ENCODE measurements around the gene SAPCD2. TPM values are rescaled to one million over a fixed set of nuclear protein-coding genes. Genes with fewer than 3 reads are reported as not detected.

Gene SAPCD2
- total RNA-seq, 8 experiments from 2014 or later: 0.31 to 12.5 (median 6.4) TPM

DNA sequence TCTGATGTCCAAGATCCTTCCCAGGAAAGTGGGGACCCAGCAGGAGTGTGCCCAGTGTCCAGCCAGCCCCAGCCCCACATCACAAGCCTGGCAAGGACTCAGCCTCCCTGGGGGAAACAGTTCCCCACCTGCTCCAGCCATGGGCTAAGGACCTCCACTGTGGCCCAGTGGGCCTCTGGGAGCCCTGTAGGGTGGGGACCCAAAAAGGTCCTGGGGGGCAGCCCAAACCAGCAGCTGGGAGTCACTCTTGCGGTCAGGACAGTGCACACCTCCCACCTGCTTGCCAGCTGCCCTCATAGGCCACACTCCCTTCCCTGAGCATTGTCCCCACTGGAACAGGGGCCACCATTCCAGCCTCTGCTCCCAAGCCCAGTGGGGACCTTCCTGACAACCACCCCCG lies 44.0 kb downstream of the SAPCD2 start:
- no peak overlapping the region for H3K27ac ChIP-seq
- H3K4me1 ChIP-seq (replicated peaks in 1 of 2): peaks cover 36 to 38% of the 10 kb centered on the region in 2 donors
- no peak for ATAC-seq (replicated peaks in 6 of 8)
- in situ Hi-C loops (cut with MboI; ENCODE audit: low pct_unique_long_range_greater_than_20kb in 2 of 9, low sequenced_read_pairs in 9 of 9, unreplicated experiment in 9 of 9): loop anchor here in 7 of 9 experiments (25.0 kb wide), 1 partner anchor 239 kb away; the partner anchor contains the start of genes CCDC183 (in 7 of the 7) and TMEM141 (in 7 of the 7)
- H3K4me3 ChIP-seq: no peak overlapping the region
- 80% methylated on average over 1 of the region's 2 CpGs; no CpG with 5 or more reads in 9 of the 10 experiments for WGBS, 10 experiments

DNA sequence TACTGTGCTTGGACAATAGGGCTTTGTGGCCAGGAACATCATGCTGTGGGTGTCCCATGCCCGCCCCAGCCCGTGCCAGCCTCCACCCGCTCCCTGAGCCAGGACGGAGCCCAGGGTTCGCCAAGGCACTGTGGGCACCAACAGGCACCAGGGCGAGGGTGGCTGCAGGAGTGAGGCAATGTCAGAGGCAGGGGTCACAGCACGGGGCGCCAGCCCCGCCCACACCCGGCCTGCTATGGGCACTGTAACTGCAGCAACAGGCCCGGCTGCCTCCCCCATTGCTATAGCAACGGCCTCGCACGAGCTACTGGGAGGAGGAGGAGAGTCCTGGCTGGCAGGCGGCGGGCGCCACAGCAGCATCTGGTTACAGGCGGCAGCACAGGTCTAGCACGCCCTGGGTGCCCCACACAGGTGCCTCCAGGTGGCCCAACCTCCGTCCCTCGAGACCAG lies 44.8 kb downstream of the SAPCD2 start:
- in situ Hi-C loops (cut with MboI; ENCODE audit: low pct_unique_long_range_greater_than_20kb in 2 of 9, low sequenced_read_pairs in 9 of 9, unreplicated experiment in 9 of 9): loop anchor here in 7 of 9 experiments (25.0 kb wide), 1 partner anchor 238 kb away; the partner anchor contains the start of genes CCDC183 (in 7 of the 7) and TMEM141 (in 7 of the 7)
- ATAC-seq (replicated peaks in 6 of 8): peak in 5 of 8 experiments; percentile 30 to 44 (median 33)

DNA sequence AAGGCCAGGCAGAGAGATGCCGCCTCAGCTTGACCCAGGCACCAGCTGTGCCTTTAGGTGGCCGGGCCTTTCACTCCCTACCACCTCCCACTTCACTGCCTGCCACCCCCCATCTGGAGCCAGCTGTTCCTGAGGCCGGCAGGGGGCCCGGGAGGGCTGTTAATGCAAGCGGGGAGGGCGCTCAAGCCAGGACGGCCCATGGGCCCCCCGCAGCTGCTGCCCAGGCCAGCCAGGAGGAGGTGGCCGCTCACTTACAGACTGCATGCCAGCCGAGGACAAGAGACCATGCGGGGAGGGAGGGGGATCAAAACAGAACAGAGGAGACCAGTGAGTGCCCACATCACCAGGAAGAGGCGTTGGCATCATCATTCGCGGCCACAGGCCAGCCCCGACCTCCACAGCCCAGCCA lies 46.8 kb downstream of the SAPCD2 start:
- Histone ChIP-seq H3K4me3 (no peak overlapping the region), H3K4me1 (replicated peaks in 1 of 2) (peaks cover 26 to 27% of the 10 kb centered on the region in 2 donors), H3K27ac (no peak overlapping the region)
- no peak for ATAC-seq (replicated peaks in 6 of 8)
- 60 to 90% (median 70%) methylated on average over 1 to 3 of the region's 15 CpGs; no CpG with 5 or more reads in 6 of the 10 experiments for WGBS, 10 experiments
- in situ Hi-C loops (cut with MboI; ENCODE audit: low pct_unique_long_range_greater_than_20kb in 2 of 9, low sequenced_read_pairs in 9 of 9, unreplicated experiment in 9 of 9): no loop called here

More for the DNA sequence above, 44.8 kb downstream of the SAPCD2 start:
- H3K4me1 ChIP-seq (replicated peaks in 1 of 2): peaks cover 36 to 38% of the 10 kb centered on the region in 2 donors
- no peak overlapping the region for H3K4me3 ChIP-seq
- WGBS, 10 experiments: 15 to 88% (median 58%) methylated on average over 4 to 8 of the region's 21 CpGs; no CpG with 5 or more reads in 7 of the 10 experiments
- no peak overlapping the region for H3K27ac ChIP-seq

DNA sequence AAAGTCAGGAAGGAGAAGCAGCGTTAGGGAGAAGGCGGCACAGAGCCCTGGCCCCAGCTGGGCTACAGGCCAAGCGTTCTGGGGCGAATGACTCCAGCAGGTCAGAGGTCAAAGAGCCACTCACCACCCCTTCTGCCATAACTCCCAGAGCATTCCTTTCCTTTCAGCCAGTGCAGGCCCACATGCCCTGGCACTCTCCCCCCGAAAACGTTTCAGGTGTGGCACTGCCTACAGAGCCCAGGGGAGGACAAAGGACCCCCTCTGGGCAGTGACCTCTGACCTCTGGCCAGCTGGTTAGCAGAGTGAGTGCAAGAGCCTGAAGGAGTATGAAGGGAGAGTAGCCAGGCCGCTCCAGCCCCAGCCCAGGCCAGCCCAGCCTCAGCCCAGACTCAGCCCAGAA lies 47.2 kb downstream of the SAPCD2 start:
- in situ Hi-C loops (cut with MboI; ENCODE audit: low pct_unique_long_range_greater_than_20kb in 2 of 9, low sequenced_read_pairs in 9 of 9, unreplicated experiment in 9 of 9): no loop called here
- Histone ChIP-seq H3K27ac (no peak overlapping the region), H3K4me3 (no peak overlapping the region), H3K4me1 (replicated peaks in 1 of 2) (peaks cover 26 to 27% of the 10 kb centered on the region in 2 donors)
- WGBS, 10 experiments: 17 to 83% methylated on average over 2 of the region's 7 CpGs; no CpG with 5 or more reads in 8 of the 10 experiments
- ATAC-seq (replicated peaks in 6 of 8): no peak

DNA sequence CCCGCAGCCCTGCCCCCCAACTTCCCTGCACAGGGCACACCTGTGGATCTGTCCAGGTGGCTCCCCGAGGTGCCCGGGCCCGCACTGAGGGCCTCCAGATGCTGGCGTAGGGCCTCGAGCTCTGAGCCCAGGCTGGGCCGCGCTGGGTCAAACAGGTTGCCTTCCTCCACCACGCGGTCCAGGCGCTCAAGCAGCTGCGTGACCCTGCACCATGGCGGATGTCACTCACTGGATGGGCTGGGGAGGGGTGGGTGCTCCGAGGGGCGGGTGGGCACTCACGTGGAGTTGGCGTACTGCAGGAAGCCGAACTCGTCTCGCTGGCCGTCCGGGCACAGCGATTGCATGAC lies 47.7 kb downstream of the SAPCD2 start:
- no peak overlapping the region for H3K27ac ChIP-seq
- no peak for ATAC-seq (replicated peaks in 6 of 8)
- no peak overlapping the region for H3K4me3 ChIP-seq
- 80 to 100% methylated on average over 1 of the region's 23 CpGs; no CpG with 5 or more reads in 8 of the 10 experiments for WGBS, 10 experiments
- in situ Hi-C loops (cut with MboI; ENCODE audit: low pct_unique_long_range_greater_than_20kb in 2 of 9, low sequenced_read_pairs in 9 of 9, unreplicated experiment in 9 of 9): no loop called here
- peaks cover 26 to 27% of the 10 kb centered on the region in 2 donors for H3K4me1 ChIP-seq (replicated peaks in 1 of 2)

DNA sequence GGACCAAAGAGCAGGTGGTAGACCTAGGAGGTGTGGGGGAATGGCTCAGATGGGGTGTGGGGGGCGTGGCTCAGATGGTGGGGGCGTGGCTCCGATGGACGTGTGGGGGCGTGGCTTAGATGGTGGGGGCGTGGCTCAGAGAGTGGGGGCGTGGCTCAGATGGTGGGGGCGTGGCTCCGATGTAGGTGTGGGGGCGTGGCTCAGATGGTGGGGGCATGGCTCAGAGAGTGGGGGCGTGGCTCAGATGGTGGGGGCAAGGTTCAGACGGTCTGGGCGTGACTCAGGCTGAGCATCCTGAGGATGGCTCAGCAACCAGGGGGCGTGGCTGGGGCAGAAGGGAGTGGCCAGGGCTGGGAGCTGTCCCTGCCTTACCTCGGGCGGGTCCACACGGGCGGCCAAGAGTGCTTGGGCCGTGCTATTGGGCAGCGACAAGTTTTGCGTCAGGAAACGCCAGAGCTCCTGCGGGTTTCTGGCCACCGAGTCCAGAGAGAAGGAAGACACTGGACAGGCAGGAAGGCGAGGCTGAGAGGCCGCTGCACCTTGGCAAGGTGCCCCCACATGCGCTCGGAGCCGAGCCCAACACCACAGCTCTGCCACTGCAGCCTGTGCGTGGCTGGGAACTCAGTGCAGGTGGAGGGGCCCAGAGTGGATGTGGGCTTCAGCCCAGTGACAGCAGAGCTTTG lies 48.2 kb downstream of the SAPCD2 start:
- in situ Hi-C loops (cut with MboI; ENCODE audit: low pct_unique_long_range_greater_than_20kb in 2 of 9, low sequenced_read_pairs in 9 of 9, unreplicated experiment in 9 of 9): no loop called here
- peaks cover 22 to 23% of the 10 kb centered on the region in 2 donors for H3K4me1 ChIP-seq (replicated peaks in 1 of 2)
- no peak overlapping the region for H3K4me3 ChIP-seq
- H3K27ac ChIP-seq: no peak overlapping the region
- WGBS, 10 experiments: 36 to 100% methylated on average over 3 to 9 of the region's 30 CpGs; no CpG with 5 or more reads in 8 of the 10 experiments
- ATAC-seq (replicated peaks in 6 of 8): peak in 7 of 8 experiments; percentile 25 to 97 (median 44)

DNA sequence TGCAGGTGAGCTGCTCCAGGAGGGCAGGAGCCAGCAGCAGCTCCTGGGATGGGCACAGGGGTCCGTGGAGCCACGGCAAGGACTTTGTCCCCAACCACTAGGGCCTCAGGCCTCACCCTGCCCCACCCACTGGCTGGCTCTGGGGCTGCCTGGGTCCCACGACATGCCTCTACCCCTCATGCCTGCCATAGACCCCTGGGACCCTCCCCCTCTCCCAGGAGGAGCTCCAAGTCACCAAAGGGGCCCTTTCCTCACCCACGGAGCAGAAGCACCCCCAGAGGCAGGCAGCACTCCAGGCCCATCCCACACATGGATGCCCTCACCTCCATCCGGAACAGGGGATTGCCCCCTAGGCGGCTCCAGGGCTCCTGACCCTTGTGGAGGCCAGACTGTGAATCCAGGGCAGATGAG lies 48.8 kb downstream of the SAPCD2 start:
- ATAC-seq (replicated peaks in 6 of 8): peak in 1 of 8 experiments; percentile 11
- H3K4me3 ChIP-seq: no peak overlapping the region
- WGBS, 10 experiments: 40 to 100% methylated on average over 1 of the region's 6 CpGs; no CpG with 5 or more reads in 8 of the 10 experiments
- H3K4me1 ChIP-seq (replicated peaks in 1 of 2): peaks cover 17% of the 10 kb centered on the region in 2 donors
- no peak overlapping the region for H3K27ac ChIP-seq
- in situ Hi-C loops (cut with MboI; ENCODE audit: low pct_unique_long_range_greater_than_20kb in 2 of 9, low sequenced_read_pairs in 9 of 9, unreplicated experiment in 9 of 9): no loop called here

DNA sequence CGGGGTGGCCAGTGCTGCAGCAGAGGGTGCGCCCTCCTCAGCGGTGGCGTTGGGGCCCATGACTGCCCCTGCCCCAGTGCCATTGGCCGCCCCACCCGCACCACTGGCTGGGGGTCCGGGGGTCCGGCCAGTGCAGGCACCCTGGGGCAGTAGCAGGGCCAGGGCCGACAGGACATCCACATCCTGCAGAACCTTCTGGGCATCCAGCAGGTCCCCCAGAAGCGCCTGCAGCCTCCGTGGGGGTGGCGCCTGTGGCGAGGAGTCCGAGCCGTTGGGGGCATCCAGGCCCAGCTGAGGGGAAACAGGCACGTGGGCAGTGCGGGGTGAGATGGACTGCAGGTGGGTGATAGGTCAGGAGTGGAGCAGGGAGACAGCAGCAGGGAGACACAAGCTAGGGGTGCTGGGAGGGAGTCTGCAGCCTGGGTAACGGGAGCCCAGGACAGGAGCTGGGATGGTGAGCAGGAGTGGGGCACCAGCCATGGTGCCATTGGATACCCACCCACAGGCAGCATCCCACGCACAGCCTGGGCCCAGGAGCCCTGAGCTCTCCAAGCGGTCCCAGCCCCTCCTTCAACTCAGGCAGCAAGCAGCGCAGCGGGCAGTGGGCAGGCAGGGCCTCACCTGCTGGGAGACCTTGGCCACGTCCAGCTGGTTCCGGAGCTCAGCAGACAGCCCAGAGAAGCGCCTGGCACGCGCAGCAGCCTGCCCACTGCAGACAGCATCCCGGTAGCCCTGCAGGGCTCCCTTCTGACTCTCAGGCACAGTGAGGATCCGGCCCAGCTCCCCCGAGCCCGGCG lies 49.4 kb downstream of the SAPCD2 start:
- Histone ChIP-seq H3K4me3 (no peak overlapping the region), H3K27ac (no peak overlapping the region), H3K4me1 (replicated peaks in 1 of 2) (peaks cover 11% of the 10 kb centered on the region in 2 donors)
- ATAC-seq (replicated peaks in 6 of 8): no peak
- in situ Hi-C loops (cut with MboI; ENCODE audit: low pct_unique_long_range_greater_than_20kb in 2 of 9, low sequenced_read_pairs in 9 of 9, unreplicated experiment in 9 of 9): no loop called here
- WGBS, 10 experiments: 93 to 100% (median 100%) methylated on average over 1 to 6 of the region's 32 CpGs; no CpG with 5 or more reads in 5 of the 10 experiments

DNA sequence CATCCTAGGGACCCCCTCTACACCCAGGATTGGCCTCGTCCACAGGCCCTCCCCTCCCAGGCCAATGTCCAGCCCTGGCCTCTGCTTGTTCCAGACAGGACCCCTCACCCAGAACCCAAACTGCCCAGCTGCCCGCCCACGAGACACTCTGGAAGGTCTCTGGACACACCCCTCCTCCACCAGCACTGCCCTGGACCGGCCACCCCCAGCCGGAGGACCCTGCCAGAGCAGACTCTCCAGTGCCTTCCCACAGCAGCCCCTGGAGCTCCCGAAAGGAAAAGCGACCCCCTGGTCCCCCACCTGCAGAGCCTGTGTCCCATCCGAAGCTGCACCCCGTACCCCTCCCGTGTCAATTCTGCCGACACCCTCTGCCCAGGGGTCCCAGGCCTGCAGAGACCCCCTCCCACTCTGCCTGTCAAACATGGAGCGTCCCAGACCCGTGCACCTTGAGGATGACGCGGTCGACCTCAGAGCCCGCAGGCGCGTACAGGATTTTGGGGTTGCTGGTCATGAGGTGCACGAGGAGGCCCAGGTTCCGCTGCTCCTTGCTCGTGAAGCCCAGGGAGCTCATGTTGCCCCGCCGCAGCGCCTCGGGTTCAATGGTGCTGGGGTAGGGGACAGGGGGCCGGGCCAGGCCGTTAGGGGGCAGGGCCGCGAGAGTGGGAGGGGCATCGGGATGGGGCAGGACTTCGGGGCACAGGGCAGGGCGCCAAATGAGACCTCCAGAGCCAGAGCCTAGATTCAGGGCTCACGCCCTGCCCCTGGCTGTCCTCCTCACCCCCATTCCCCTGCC lies 50.3 kb downstream of the SAPCD2 start:
- no peak for ATAC-seq (replicated peaks in 6 of 8)
- 87 to 100% (median 93%) methylated on average over 1 to 4 of the region's 34 CpGs; no CpG with 5 or more reads in 7 of the 10 experiments for WGBS, 10 experiments
- in situ Hi-C loops (cut with MboI; ENCODE audit: low pct_unique_long_range_greater_than_20kb in 2 of 9, low sequenced_read_pairs in 9 of 9, unreplicated experiment in 9 of 9): no loop called here

DNA sequence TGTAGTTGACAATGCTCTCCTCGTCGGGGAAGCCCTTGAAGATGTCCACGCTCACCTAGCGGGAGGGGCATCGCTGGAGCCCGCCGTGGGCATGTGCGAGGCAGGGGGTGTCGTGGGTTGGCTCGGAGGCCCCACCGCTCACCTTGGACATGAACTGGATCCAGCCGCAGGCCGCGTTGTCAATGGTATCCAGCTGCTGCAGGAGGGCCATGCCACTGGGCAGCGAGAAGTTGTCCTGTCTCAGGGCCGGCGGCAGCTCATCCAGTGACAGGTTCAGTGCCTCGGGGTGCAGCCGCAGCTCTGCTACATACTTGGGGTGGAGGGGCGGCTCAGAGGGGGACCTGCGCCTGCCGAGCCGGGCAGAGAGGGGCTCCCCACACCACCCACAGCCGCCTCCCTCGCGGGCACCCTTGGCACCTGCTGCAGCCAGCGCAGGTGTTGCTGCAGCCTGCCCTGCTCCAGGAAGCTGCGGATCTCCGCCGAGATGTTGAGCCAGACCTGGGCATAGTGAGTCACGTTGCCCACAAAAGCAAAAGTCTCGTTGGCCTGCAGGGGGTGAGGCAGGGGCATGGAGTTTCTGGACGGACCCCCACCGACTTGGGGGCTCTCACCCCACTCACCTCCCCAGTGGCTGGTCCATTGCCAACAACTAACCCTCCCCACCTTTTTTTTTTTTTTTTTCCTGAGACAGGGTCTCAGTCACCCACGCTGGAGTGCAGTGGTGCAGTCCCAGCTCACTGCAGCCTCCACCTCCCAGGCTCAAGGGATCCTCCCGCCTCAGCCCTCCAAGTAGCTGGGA lies 51.4 kb downstream of the SAPCD2 start:
- no peaks in the 10 kb centered on the region for H3K4me1 ChIP-seq (replicated peaks in 1 of 2)
- 85 to 100% (median 97%) methylated on average over 2 to 5 of the region's 36 CpGs; no CpG with 5 or more reads in 5 of the 10 experiments for WGBS, 10 experiments
- in situ Hi-C loops (cut with MboI; ENCODE audit: low pct_unique_long_range_greater_than_20kb in 2 of 9, low sequenced_read_pairs in 9 of 9, unreplicated experiment in 9 of 9): no loop called here

More for the DNA sequence above, 50.3 kb downstream of the SAPCD2 start:
- H3K4me3 ChIP-seq: no peak overlapping the region
- H3K4me1 ChIP-seq (replicated peaks in 1 of 2): peaks cover 2% of the 10 kb centered on the region in 2 donors
- H3K27ac ChIP-seq: no peak overlapping the region

DNA sequence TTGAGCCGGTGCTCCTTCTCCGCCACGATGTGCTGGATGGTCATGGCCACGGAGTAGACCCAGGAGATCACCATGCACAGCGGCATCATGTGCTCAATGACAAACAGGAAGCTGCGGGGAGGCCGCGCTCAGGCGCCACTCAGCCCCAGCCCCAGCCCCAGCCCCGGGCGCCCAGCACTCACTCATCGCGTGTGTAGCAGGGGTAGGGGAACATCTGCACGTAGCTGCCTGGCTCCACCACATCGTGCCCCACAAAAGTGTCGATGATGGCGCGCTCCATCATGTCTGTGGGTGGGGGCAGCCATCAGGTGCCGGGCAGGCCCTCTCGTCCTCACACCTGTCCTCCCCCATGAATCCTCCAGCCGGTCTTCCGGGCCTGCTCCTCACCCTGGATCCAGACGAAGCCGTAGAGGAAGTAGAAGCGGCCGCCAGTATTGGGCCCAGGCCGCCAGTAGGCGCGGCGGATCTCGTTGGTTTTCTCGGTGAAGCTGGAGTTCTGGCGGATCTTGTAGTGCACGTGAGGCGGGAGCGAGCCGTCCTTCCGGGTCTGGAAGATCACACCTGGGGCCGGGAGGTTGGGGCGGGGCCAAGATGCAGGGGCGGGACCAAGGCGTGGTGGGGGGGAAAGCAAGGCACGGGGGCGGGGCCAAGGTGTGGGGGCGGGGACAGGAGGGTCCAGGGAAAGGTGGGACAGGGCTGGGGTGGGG lies 52.4 kb downstream of the SAPCD2 start:
- ATAC-seq (replicated peaks in 6 of 8): no peak
- H3K27ac ChIP-seq: no peak overlapping the region
- no peak overlapping the region for H3K4me3 ChIP-seq
- no CpG with 5 or more reads among the region's 45 CpGs for WGBS, 10 experiments
- H3K4me1 ChIP-seq (replicated peaks in 1 of 2): no peaks in the 10 kb centered on the region
- in situ Hi-C loops (cut with MboI; ENCODE audit: low pct_unique_long_range_greater_than_20kb in 2 of 9, low sequenced_read_pairs in 9 of 9, unreplicated experiment in 9 of 9): no loop called here

More for the DNA sequence above, 51.4 kb downstream of the SAPCD2 start:
- H3K4me3 ChIP-seq: no peak overlapping the region
- no peak overlapping the region for H3K27ac ChIP-seq
- ATAC-seq (replicated peaks in 6 of 8): no peak
